Ishikawa (cell line): Measurements from ENCODE around the gene PLOD1.
A peak's percentile ranks its signal among the peaks of the same experiment; 100 is the strongest.

Experiments used
- CEBPB ChIP-seq: IDR thresholded peaks from 2 replicates; pipeline ENCODE4 v1.6.1; 2012
- CREB1 ChIP-seq: IDR thresholded peaks from 2 replicates; pipeline ENCODE4 v1.6.1; 2012; ENCODE audit warnings: low read depth
- EGR1 ChIP-seq: IDR thresholded peaks from 2 replicates; pipeline ENCODE4 v1.6.1; 2012
- EP300 ChIP-seq: IDR thresholded peaks from 2 replicates; pipeline ENCODE4 v1.6.1; 2012; ENCODE audit warnings: borderline replicate concordance
- FOXM1 ChIP-seq: IDR thresholded peaks from 2 replicates; pipeline ENCODE4 v1.6.1; 2012; ENCODE audit warnings: low read depth, borderline replicate concordance
- NFIC ChIP-seq: IDR thresholded peaks from 2 replicates; pipeline ENCODE4 v1.6.1; 2012
- RAD21 ChIP-seq: IDR thresholded peaks from 2 replicates; pipeline ENCODE4 v1.6.1; 2012; ENCODE audit warnings: low read depth
- TAF1 ChIP-seq: IDR thresholded peaks from 2 replicates; pipeline ENCODE4 v1.6.1; 2012; ENCODE audit warnings: low read depth, mild to moderate bottlenecking
- TCF12 ChIP-seq: IDR thresholded peaks from 2 replicates; pipeline ENCODE4 v1.6.1; 2012; ENCODE audit warnings: low read depth
- TEAD4 ChIP-seq: IDR thresholded peaks from 2 replicates; pipeline ENCODE4 v1.6.1; 2012
- USF1 ChIP-seq: IDR thresholded peaks from 2 replicates; pipeline ENCODE4 v1.6.1; 2012
- YY1 ChIP-seq: IDR thresholded peaks from 2 replicates; pipeline ENCODE4 v1.6.1; 2012; ENCODE audit warnings: low read depth
- ZBTB7A ChIP-seq: IDR thresholded peaks from 2 replicates; pipeline ENCODE4 v1.6.1; 2012; ENCODE audit warnings: low read depth
- TF ChIP-seq, protein P1 (sequence below): IDR thresholded peaks from 2 replicates; pipeline ENCODE4 v1.6.1; 2012
- TF ChIP-seq, protein P2 (sequence below): IDR thresholded peaks from 2 replicates; pipeline ENCODE4 v1.6.1; 2012; ENCODE audit warnings: low read depth, mild to moderate bottlenecking

PLOD1 gene

DNA sequence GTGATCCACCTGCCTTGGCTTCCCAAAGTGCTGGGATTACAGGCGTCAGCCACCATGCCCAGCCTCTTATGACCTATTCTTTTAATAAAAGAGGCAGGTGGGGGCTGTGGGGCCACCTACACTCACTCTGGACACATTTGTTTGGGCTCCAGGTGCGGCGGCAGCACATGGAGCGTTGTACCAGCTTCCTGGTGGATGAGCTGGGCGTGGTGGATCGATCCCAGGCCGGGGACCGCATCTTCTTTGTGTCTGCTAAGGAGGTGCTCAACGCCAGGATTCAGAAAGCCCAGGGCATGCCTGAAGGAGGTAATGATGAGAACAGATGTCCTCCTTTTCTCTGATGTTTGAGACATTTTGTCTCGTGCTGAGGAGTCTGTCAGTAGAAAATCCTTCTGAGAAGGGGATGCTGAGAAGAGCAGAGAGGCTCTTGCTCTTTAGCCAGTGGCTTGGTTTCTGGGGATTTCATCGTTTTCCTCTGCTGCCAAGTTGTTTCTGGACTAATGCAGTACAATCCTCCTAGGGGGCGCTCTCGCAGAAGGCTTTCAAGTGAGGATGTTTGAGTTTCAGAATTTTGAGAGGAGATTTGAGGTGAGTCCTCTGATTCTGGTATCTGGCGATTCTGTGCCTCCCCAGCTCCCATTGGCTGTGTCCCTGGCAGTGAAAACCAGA lies 66.9 kb downstream of the PLOD1 start:
- TF ChIP-seq, protein P1, sequence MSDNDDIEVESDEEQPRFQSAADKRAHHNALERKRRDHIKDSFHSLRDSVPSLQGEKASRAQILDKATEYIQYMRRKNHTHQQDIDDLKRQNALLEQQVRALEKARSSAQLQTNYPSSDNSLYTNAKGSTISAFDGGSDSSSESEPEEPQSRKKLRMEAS, result no peak
- peak; percentile 41 for TF ChIP-seq RAD21
- TF ChIP-seq ZBTB7A, result no peak

DNA sequence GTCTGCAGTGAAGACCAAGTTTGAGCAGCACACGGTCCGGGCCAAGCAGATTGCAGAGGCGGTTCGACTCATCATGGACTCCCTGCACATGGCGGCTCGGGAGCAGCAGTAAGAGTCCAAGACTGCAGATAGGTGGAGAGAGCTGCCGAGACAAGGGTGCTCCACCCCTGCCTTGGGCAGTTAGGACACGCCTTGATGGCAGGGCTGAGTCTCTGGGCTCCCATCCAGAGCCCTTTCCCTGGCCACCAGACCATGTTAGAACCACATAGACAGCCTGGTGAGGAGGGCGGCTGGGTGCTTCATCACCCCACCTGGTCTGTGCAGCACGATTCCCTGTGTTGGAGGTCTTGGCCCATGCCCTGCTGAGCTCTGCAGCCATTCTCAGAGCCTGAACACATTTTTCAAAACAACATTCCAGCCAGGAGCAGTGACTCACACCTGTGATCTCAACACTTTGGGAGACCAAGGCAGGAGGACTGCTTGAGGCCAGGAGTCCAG lies 67.5 kb downstream of the PLOD1 start:
- TF ChIP-seq TEAD4 (no peak), USF1 (no peak), TAF1 (no peak), YY1 (no peak), RAD21 (no peak), EGR1 (no peak), ZBTB7A (no peak), FOXM1 (no peak), EP300 (no peak), CEBPB (no peak), NFIC (no peak), TCF12 (no peak), CREB1 (no peak)
- TF ChIP-seq, protein P1, result no peak
- TF ChIP-seq, protein P2, sequence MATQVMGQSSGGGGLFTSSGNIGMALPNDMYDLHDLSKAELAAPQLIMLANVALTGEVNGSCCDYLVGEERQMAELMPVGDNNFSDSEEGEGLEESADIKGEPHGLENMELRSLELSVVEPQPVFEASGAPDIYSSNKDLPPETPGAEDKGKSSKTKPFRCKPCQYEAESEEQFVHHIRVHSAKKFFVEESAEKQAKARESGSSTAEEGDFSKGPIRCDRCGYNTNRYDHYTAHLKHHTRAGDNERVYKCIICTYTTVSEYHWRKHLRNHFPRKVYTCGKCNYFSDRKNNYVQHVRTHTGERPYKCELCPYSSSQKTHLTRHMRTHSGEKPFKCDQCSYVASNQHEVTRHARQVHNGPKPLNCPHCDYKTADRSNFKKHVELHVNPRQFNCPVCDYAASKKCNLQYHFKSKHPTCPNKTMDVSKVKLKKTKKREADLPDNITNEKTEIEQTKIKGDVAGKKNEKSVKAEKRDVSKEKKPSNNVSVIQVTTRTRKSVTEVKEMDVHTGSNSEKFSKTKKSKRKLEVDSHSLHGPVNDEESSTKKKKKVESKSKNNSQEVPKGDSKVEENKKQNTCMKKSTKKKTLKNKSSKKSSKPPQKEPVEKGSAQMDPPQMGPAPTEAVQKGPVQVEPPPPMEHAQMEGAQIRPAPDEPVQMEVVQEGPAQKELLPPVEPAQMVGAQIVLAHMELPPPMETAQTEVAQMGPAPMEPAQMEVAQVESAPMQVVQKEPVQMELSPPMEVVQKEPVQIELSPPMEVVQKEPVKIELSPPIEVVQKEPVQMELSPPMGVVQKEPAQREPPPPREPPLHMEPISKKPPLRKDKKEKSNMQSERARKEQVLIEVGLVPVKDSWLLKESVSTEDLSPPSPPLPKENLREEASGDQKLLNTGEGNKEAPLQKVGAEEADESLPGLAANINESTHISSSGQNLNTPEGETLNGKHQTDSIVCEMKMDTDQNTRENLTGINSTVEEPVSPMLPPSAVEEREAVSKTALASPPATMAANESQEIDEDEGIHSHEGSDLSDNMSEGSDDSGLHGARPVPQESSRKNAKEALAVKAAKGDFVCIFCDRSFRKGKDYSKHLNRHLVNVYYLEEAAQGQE, result no peak

DNA sequence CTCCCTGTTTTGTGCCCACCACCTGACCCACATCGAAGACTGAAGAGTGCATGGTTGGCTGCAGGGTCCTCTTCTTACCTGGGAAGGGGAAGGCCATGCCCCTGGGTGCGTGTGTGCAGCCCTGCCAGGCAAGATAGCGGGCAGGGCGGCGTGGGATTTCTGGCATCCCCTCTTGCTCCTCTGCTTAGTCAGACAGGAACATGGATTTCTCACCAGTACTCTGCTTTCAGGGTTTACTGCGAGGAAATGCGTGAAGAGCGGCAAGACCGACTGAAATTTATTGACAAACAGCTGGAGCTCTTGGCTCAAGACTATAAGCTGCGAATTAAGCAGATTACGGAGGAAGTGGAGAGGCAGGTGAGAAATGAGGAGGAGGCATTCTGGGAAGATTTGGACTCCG lies 69.2 kb downstream of the PLOD1 start:
- TF ChIP-seq TCF12, result no peak
- TF ChIP-seq FOXM1, result no peak
- no peak for TF ChIP-seq CREB1
- TF ChIP-seq RAD21, result no peak
- no peak for TF ChIP-seq YY1
- no peak for TF ChIP-seq EGR1

DNA sequence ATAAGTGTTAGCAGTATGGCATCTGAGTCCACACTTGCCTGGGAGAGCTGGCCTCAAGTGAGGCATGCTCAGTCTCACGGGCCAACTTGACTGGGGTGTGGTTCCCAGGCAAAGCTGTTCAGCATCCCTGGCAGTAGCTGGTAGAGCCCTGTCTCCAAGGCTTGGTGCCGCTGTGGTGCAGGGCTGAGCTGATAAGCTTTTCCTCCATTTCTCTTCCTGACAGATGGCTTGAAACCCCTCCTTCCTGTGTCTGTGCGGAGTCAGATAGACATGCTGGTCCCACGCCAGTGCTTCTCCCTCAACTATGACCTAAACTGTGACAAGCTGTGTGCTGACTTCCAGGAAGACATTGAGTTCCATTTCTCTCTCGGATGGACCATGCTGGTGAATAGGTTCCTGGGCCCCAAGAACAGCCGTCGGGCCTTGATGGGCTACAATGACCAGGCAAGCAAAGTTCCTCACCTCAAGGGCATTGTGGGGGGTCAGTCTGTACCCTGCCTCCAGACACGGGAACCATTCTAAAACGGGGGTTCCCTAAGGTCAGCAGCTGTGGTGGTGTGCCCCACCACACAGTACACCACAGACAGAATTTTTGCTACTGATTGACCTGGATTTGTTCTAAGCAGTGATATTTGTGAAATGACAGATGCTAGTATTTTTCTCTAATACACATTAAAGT lies 71.1 kb downstream of the PLOD1 start:
- TF ChIP-seq YY1 (no peak), TCF12 (no peak), EGR1 (no peak), CEBPB (no peak), EP300 (no peak), RAD21 (no peak), TAF1 (no peak), FOXM1 (no peak), NFIC (no peak), CREB1 (no peak), USF1 (no peak), TEAD4 (no peak), ZBTB7A (no peak)
- TF ChIP-seq, protein P2, result no peak
- TF ChIP-seq, protein P1, result no peak

- TF ChIP-seq CEBPB, result no peak
- TF ChIP-seq, protein P1, result no peak
- no peak for TF ChIP-seq USF1
- no peak for TF ChIP-seq TAF1
These were observed 71.8 kb downstream of the PLOD1 start for GRCh38 chr1:12006167-12006921.
